A673 (cell line): ENCODE measurements around the gene BLVRB. TPM values are rescaled to one million over a fixed set of nuclear protein-coding genes. Genes with fewer than 3 reads are reported as not detected.
"Not testable (repeated sequence)": the region's sequence is repeated elsewhere in the genome, so short reads cannot be mapped to it uniquely, and the experiment has no call there.

ENCODE experiments used
- BruUV-seq: library from RNA; stranded (reverse); fragments of 400-500 nt; replicated peaks from 2 replicates; lab custom pipeline; 2021; lab: Mats Ljungman, UMichigan
- CTCF ChIA-PET: fragments of 300-600 bp; sonication (Branson Sonifier 250); formaldehyde crosslinking; loops from one replicate; lab custom pipeline; 2022; ENCODE audit warnings: antibody characterized with exemption; lab: Charles Lee
- POLR2A ChIA-PET: fragments of 300-600 bp; sonication (Branson Sonifier 250); formaldehyde crosslinking; loops from one replicate; lab custom pipeline; 2022; ENCODE audit warnings: antibody characterized with exemption; ENCODE audit not compliant: low non-redundant PET; lab: Charles Lee
- DNase-seq: peaks from one replicate; pipeline ENCODE4 v3.0.0-alpha.2; 2015; ENCODE audit warnings: low spot score
- H3K27ac ChIP-seq: fragments of 200-600 bp; sonication (generic); 2 replicates; pipeline ENCODE4 v1.5.1; 2016; ENCODE audit warnings: mixed run types, low read depth, mild to moderate bottlenecking, mixed read lengths, antibody characterized with exemption, low read length; ENCODE audit not compliant: poor library complexity, severe bottlenecking
- H3K27me3 ChIP-seq: fragments of 200-600 bp; sonication (generic); replicated peaks from 2 replicates; pipeline ENCODE4 v1.6.1; 2017; ENCODE audit warnings: mixed run types, low read depth, mild to moderate bottlenecking, mixed read lengths, antibody characterized with exemption, low read length; ENCODE audit not compliant: insufficient read depth, poor library complexity
- H3K36me3 ChIP-seq: fragments of 200-600 bp; sonication (generic); 2 replicates; pipeline ENCODE4 v1.6.1; 2016; ENCODE audit warnings: mixed run types, mild to moderate bottlenecking, mixed read lengths, antibody characterized with exemption, low read length; ENCODE audit not compliant: insufficient read depth, poor library complexity, severe bottlenecking
- H3K4me1 ChIP-seq: fragments of 200-600 bp; sonication (generic); 2 replicates; pipeline ENCODE4 v1.6.1; 2017; ENCODE audit warnings: mixed run types, mild to moderate bottlenecking, mixed read lengths, antibody characterized with exemption, low read length; ENCODE audit not compliant: insufficient read depth, poor library complexity, severe bottlenecking
- H3K4me3 ChIP-seq: fragments of 200-600 bp; sonication (generic); 2 replicates; pipeline ENCODE4 v1.5.1; 2016; ENCODE audit warnings: low read depth, mixed run types, mild to moderate bottlenecking, mixed read lengths, low read length; ENCODE audit not compliant: poor library complexity, severe bottlenecking
- H3K9me3 ChIP-seq: fragments of 200-600 bp; sonication (generic); 2 replicates; pipeline ENCODE4 v1.6.1; 2016; ENCODE audit warnings: mixed run types, low read depth, mild to moderate bottlenecking, mixed read lengths, antibody characterized with exemption, low read length; ENCODE audit not compliant: poor library complexity, severe bottlenecking
- CTCF ChIP-seq: fragments of 300-800, 200-600 bp; sonication (generic); conservative IDR thresholded peaks from 2 replicates; pipeline ENCODE4 v1.5.1; 2017; ENCODE audit warnings: low read depth, mild to moderate bottlenecking, antibody characterized with exemption, low read length, moderate library complexity, mixed read lengths
- EZH2 ChIP-seq: fragments of 200-600 bp; sonication (generic); IDR thresholded peaks from 2 replicates; pipeline ENCODE4 v1.6.1; 2017; ENCODE audit warnings: borderline replicate concordance, low read depth, mild to moderate bottlenecking, mixed read lengths, antibody characterized with exemption, low read length; ENCODE audit not compliant: poor library complexity, severe bottlenecking
- intact Hi-C: fragments of 100-400 bp; cut with micrococcal nuclease; formaldehyde crosslinking; loops from one replicate; pipeline ENCODE4 v1.10.0; 2022; ENCODE audit not compliant: unreplicated experiment
- total RNA-seq: library from RNA; stranded (reverse); gene quantifications from 2 replicates; pipeline ENCODE4 v1.2.3, GENCODE V29; 2021

The BLVRB gene
- total RNA-seq, 1 experiment from 2014 or later: 36.1 TPM

GRCh38 chr19:40457953-40458596 lies 7.5 kb downstream of the BLVRB start:
- DNase-seq: no peak
- CTCF ChIA-PET: no interaction called here
- TF ChIP-seq CTCF (no peak), EZH2 (no peak)
- no peak overlapping the region for H3K27ac ChIP-seq
- BruUV-seq: no TSS peak
- no peaks in the 10 kb centered on the region for H3K4me1 ChIP-seq
- no peaks in the 10 kb centered on the region for H3K27me3 ChIP-seq
- POLR2A ChIA-PET: no interaction called here
- no peaks in the 10 kb centered on the region for H3K36me3 ChIP-seq
- no peaks in the 10 kb centered on the region for H3K9me3 ChIP-seq
- H3K4me3 ChIP-seq: no peak overlapping the region
- intact Hi-C loops: no loop called here

- no peak overlapping the region for H3K27ac ChIP-seq
- CTCF ChIA-PET: interaction anchor here (0.9 kb wide), 1 partner anchor 317 kb away, joined by 4 read pairs; no protein-coding TSS in a partner anchor
- POLR2A ChIA-PET: interaction anchor here (0.9 kb wide), 1 partner anchor 8 kb away, joined by 11 read pairs; the partner anchor contains the start of gene BLVRB
- intact Hi-C loops: no loop called here
- H3K27me3 ChIP-seq: no peaks in the 10 kb centered on the region
- TF ChIP-seq EZH2 (no peak), CTCF (no peak)
- no peaks in the 10 kb centered on the region for H3K4me1 ChIP-seq
- H3K36me3 ChIP-seq: no peaks in the 10 kb centered on the region
- no peaks in the 10 kb centered on the region for H3K9me3 ChIP-seq
- DNase-seq: no peak
- no peak overlapping the region for H3K4me3 ChIP-seq
- no TSS peak for BruUV-seq
These were observed 8.5 kb downstream of the BLVRB start for GRCh38 chr19:40457048-40457447.

GRCh38 chr19:40453943-40454342 lies 11.6 kb downstream of the BLVRB start:
- H3K36me3 ChIP-seq, intact Hi-C loops, H3K9me3 ChIP-seq, H3K4me3 ChIP-seq, H3K27ac ChIP-seq, H3K4me1 ChIP-seq, H3K27me3 ChIP-seq, BruUV-seq, DNase-seq: not testable (repeated sequence)
- CTCF ChIA-PET: interaction anchor here (1.0 kb wide), 1 partner anchor 11 kb away, joined by 3 read pairs; no protein-coding TSS in a partner anchor
- POLR2A ChIA-PET: interaction anchor here (0.7 kb wide), 1 partner anchor 9 kb away, joined by 4 read pairs; no protein-coding TSS in a partner anchor
